Activated CD8-positive, alpha-beta T cell treated with anti-CD3 and anti-CD28 coated beads for 36 hours (primary cell): Measurements from ENCODE around the gene TRDN. TPM values are rescaled to one million over a fixed set of nuclear protein-coding genes. Genes with fewer than 3 reads are reported as not detected.

Source experiments
- ATAC-seq: fragments of 200-7000 bp; cut with Tn5 transposase; one replicate; pipeline ENCODE4 v1.10.0; 2021; ENCODE audit warnings: mild to moderate bottlenecking, moderate library complexity
- CTCF ChIA-PET: fragments of 350-600 bp; sonication (Branson Sonifier 250); formaldehyde crosslinking; loops from one replicate; lab custom pipeline; 2021; ENCODE audit warnings: antibody characterized with exemption; lab: Charles Lee
- POLR2A ChIA-PET: fragments of 350-600 bp; sonication (Branson Sonifier 250); formaldehyde crosslinking; loops from one replicate; lab custom pipeline; 2021; ENCODE audit warnings: antibody characterized with exemption; lab: Charles Lee
- DNase-seq: peaks from one replicate; pipeline ENCODE4 v3.0.0-alpha.2; 2020
- H3K27ac Mint-ChIP-seq: one replicate; pipeline ENCODE4 v1.8.0; 2021; ENCODE audit warnings: mild to moderate bottlenecking, mixed read lengths
- H3K27me3 Mint-ChIP-seq: one replicate; pipeline ENCODE4 v1.8.0; 2021; ENCODE audit warnings: mixed read lengths
- H3K36me3 Mint-ChIP-seq: one replicate; pipeline ENCODE4 v1.8.0; 2021; ENCODE audit warnings: low read depth, mixed read lengths
- H3K4me1 Mint-ChIP-seq: one replicate; pipeline ENCODE4 v1.8.0; 2021; ENCODE audit warnings: low read depth, mixed read lengths
- H3K4me3 Mint-ChIP-seq: one replicate; pipeline ENCODE4 v1.8.0; 2021; ENCODE audit warnings: mild to moderate bottlenecking, moderate library complexity, mixed read lengths
- H3K9me3 Mint-ChIP-seq: one replicate; pipeline ENCODE4 v1.8.0; 2021; ENCODE audit warnings: mixed read lengths
- CTCF ChIP-seq: fragments of 200-600 bp; IDR thresholded peaks from one replicate; pipeline ENCODE4 v1.8.0; 2022; ENCODE audit warnings: antibody characterized with exemption, mild to moderate bottlenecking
- intact Hi-C: fragments of 100-400 bp; cut with micrococcal nuclease; formaldehyde crosslinking; loops from one replicate; pipeline ENCODE4 v1.10.0; 2022
- total RNA-seq, 2 experiments: library from RNA; stranded (reverse); gene quantifications; one replicate each; pipeline ENCODE4 v1.2.3, GENCODE V29; 2021

Gene TRDN
- total RNA-seq, 2 experiments from 2014 or later: not detected

- DNase-seq (no peak), ATAC-seq (no peak)
- no peaks in the 10 kb centered on the region for H3K36me3 Mint-ChIP-seq
- CTCF ChIA-PET: no interaction called here
- POLR2A ChIA-PET: no interaction called here
- H3K4me3 Mint-ChIP-seq: no peak overlapping the region
- H3K27ac Mint-ChIP-seq: no peak overlapping the region
- H3K4me1 Mint-ChIP-seq: no peaks in the 10 kb centered on the region
- TF ChIP-seq CTCF: no peak
- H3K9me3 Mint-ChIP-seq: no peaks in the 10 kb centered on the region
- intact Hi-C loops: no loop called here
- no peaks in the 10 kb centered on the region for H3K27me3 Mint-ChIP-seq
These were observed 467.0 kb downstream of the TRDN start for GRCh38 chr6:123169774-123170095.

- Mint-ChIP-seq H3K4me3 (no peak overlapping the region), H3K27me3 (no peaks in the 10 kb centered on the region), H3K4me1 (no peaks in the 10 kb centered on the region), H3K27ac (no peak overlapping the region), H3K9me3 (peaks cover 2% of the 10 kb centered on the region), H3K36me3 (no peaks in the 10 kb centered on the region)
- ATAC-seq (no peak), DNase-seq (no peak)
- intact Hi-C loops: no loop called here
- no peak for TF ChIP-seq CTCF
- POLR2A ChIA-PET: no interaction called here
- CTCF ChIA-PET: no interaction called here
These were observed 467.6 kb downstream of the TRDN start for GRCh38 chr6:123168892-123169773.

- no peak for TF ChIP-seq CTCF
- Mint-ChIP-seq H3K27ac (no peak overlapping the region), H3K4me3 (no peak overlapping the region), H3K27me3 (no peaks in the 10 kb centered on the region), H3K4me1 (no peaks in the 10 kb centered on the region), H3K9me3 (peaks cover 2% of the 10 kb centered on the region), H3K36me3 (no peaks in the 10 kb centered on the region)
- CTCF ChIA-PET: no interaction called here
- ATAC-seq (no peak), DNase-seq (no peak)
- POLR2A ChIA-PET: no interaction called here
- intact Hi-C loops: no loop called here
These were observed 468.3 kb downstream of the TRDN start for GRCh38 chr6:123168466-123168865.

Other genes starting within 250 kb of the TRDN start
- gene NKAIN2, start 166.9 kb upstream of the TRDN start, total RNA-seq: not detected